H54 (cell line): Measurements from ENCODE around the gene IP6K1.

Experiments
- DNase-seq: peaks from one replicate; pipeline ENCODE4 v3.0.0; 2011; ENCODE audit warnings: low spot score, mixed read lengths; ENCODE audit not compliant: insufficient read length
- FAIRE-seq: peaks from 3 replicates; lab custom pipeline; 2011; peaks lifted over from hg19 to GRCh38; lab: Jason Lieb, UNC
- POLR2A ChIP-seq: IDR thresholded peaks from 2 replicates; pipeline ENCODE4 v1.6.1; 2011; ENCODE audit warnings: low read depth, mild to moderate bottlenecking, low read length

Gene IP6K1

GRCh38 chr3:49683162-49683561, 103.2 kb downstream of the IP6K1 start:
- DNase-seq (no peak), FAIRE-seq (no peak)
- no peak for TF ChIP-seq POLR2A

- no peak for FAIRE-seq
- DNase-seq, result no peak
- TF ChIP-seq POLR2A, result no peak
Measured at GRCh38 chr3:49681543-49681942, 104.8 kb downstream of the IP6K1 start.

- FAIRE-seq, result no peak
- DNase-seq, result no peak
- TF ChIP-seq POLR2A, result no peak
Measured at GRCh38 chr3:49681232-49681522, 105.2 kb downstream of the IP6K1 start.

- no peak for TF ChIP-seq POLR2A
- DNase-seq (no peak), FAIRE-seq (no peak)
Measured at GRCh38 chr3:49680493-49681231, 105.7 kb downstream of the IP6K1 start.

- FAIRE-seq (no peak), DNase-seq (no peak)
- TF ChIP-seq POLR2A, result no peak
Measured at GRCh38 chr3:49675912-49676311, 110.4 kb downstream of the IP6K1 start.

- FAIRE-seq, result no peak
- no peak for TF ChIP-seq POLR2A
- no peak for DNase-seq
Measured at GRCh38 chr3:49674497-49674983, 111.8 kb downstream of the IP6K1 start.
